LNCAP (cell line): ENCODE measurements around the gene STK32B.

Experiments used
- CTCF ChIP-seq: fragments of 450-650 bp; IDR thresholded peaks from 2 replicates; pipeline ENCODE4 v1.5.1; 2017; ENCODE audit warnings: mild to moderate bottlenecking

Gene STK32B

GRCh38 chr4:5474756-5475155, 423.5 kb downstream of the STK32B start:
- TF ChIP-seq CTCF = no peak

GRCh38 chr4:5477613-5478012, 426.3 kb downstream of the STK32B start:
- no peak for TF ChIP-seq CTCF

GRCh38 chr4:5478169-5478568, 426.9 kb downstream of the STK32B start:
- TF ChIP-seq CTCF = no peak

DNA sequence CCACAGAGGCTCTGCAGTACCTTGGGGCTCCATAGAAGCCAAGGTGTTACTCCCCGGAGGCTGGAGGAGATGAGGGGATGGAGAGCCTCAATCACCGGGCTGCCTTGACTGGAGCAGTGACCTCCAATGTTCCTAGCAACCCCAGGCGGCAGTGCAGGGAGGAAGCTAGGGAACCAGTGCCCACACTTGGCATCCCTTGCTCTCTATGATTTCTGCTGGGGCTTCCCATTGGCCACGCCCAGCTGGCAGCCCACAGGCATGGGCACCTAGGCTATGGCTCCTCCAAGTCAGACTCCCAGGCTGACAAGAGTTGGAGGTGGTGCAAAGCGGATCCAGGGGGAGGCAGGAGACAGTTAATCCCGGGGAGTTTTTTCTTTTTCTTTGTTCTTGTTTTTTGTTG, 427.4 kb downstream of the STK32B start:
- no peak for TF ChIP-seq CTCF

DNA sequence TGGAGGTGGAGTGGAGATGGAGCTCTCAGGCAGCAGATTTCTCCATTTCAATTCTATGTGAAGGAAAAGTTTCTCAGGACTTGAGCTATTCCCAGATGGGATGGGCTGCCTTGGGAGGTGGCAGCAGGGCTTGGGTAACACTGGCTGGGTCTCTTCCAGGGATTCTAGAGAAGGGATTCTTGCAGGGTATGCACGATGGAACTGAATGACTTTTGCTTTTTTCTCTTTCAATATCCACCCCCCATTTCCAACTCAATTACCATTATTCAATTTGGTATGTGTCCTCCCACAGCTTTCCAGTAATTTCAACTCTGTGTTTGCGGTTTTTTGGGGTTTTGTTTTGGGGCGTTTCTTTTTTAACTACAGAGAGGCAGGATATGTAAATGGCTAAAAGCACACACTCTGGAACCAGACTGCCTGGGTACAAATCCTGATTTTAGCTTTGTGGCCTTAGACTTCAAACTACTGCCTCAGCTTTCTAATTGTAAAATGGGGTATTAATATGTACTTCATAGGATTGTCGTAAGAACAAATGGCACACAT, 428.3 kb downstream of the STK32B start:
- TF ChIP-seq CTCF = no peak

GRCh38 chr4:5488413-5488812, 437.1 kb downstream of the STK32B start:
- no peak for TF ChIP-seq CTCF

DNA sequence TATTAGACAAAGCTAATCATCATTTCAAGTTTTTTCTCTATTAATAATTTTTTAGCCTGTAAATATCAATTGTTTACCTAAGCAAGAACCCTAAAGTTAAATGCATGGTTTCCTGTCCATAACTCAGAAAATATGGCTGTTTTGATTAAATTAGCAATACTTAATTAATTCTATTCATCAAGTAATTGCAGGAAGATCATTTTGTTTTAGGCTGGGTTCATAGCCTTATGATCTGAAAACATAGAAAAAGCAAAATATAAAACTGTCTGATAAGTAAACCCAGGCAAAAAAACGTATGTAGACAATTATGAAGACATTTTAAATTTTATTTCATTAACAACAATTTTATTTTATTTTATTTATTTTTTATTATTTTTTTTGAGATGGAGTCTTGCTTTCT, 438.0 kb downstream of the STK32B start:
- TF ChIP-seq CTCF = no peak

GRCh38 chr4:5497489-5497888, 446.2 kb downstream of the STK32B start:
- no peak for TF ChIP-seq CTCF
